Mammary epithelial cell (primary cell): Measurements from ENCODE around the gene NAPB.

Source experiments
- CTCF ChIP-seq, 2 donors: IDR thresholded peaks in 1 of 2; conservative IDR thresholded peaks in 1 of 2; 2 replicates each; pipeline ENCODE4 v1.5.1; 2011 to 2012; ENCODE audit warnings: inconsistent platforms in 2 of 2, low read length in 2 of 2, mild to moderate bottlenecking in 2 of 2, control low read depth in 1 of 2, low read depth in 1 of 2; ENCODE audit not compliant: insufficient read depth in 1 of 2; ENCODE audit errors: extremely low read depth in 1 of 2
- EZH2 ChIP-seq: IDR thresholded peaks from 2 replicates; pipeline ENCODE4 v1.6.1; 2012; ENCODE audit warnings: low read length, inconsistent platforms, borderline replicate concordance

GRCh38 chr20:23386304-23387117 lies 34.8 kb downstream of the NAPB start:
- TF ChIP-seq CTCF (conservative IDR thresholded peaks at IDR 0.05 in 1 of 2, IDR thresholded peaks at IDR 0.05 in 1 of 2; ENCODE audit: extremely low read depth in 1 of 2, insufficient read depth in 1 of 2, low read depth in 1 of 2, low read length in 2 of 2) (no peak), EZH2 (no peak)
